Activated CD4-positive, CD25-positive, alpha-beta regulatory T cell treated with anti-CD3 and anti-CD28 coated beads, Interleukin-2, amount 50 U/mL, for 72 hours (primary cell): ENCODE results near the gene LSM10.

ENCODE experiments used
- DNase-seq: peaks from one replicate; pipeline ENCODE4 v3.0.0; 2021

LSM10 gene

GRCh38 chr1:36382231-36382630, 15.5 kb downstream of the LSM10 start:
- no peak for DNase-seq

GRCh38 chr1:36381405-36381804, 16.3 kb downstream of the LSM10 start:
- no peak for DNase-seq

- no peak for DNase-seq
Observed at GRCh38 chr1:36380782-36381181, 16.9 kb downstream of the LSM10 start.

- DNase-seq: no peak
Observed at GRCh38 chr1:36380143-36380619, 17.5 kb downstream of the LSM10 start.

- no peak for DNase-seq
Observed at GRCh38 chr1:36377791-36378492, 19.8 kb downstream of the LSM10 start.

GRCh38 chr1:36372617-36373016, 25.1 kb downstream of the LSM10 start:
- DNase-seq: no peak

- peak; percentile 88 for DNase-seq
Observed at GRCh38 chr1:36369061-36369861, 28.4 kb downstream of the LSM10 start.

- no peak for DNase-seq
Observed at GRCh38 chr1:36367798-36368197, 29.9 kb downstream of the LSM10 start.

GRCh38 chr1:36367066-36367465, 30.6 kb downstream of the LSM10 start:
- no peak for DNase-seq

GRCh38 chr1:36366091-36366661, 31.5 kb downstream of the LSM10 start:
- no peak for DNase-seq

- no peak for DNase-seq
Observed at GRCh38 chr1:36365381-36365780, 32.3 kb downstream of the LSM10 start.

- no peak for DNase-seq
Observed at GRCh38 chr1:36359911-36360550, 37.7 kb downstream of the LSM10 start.

- no peak for DNase-seq
Observed at GRCh38 chr1:36359383-36359782, 38.3 kb downstream of the LSM10 start.

- DNase-seq: no peak
Observed at GRCh38 chr1:36358514-36359084, 39.1 kb downstream of the LSM10 start.

GRCh38 chr1:36355811-36356210, 41.9 kb downstream of the LSM10 start:
- DNase-seq: no peak

GRCh38 chr1:36354486-36354885, 43.2 kb downstream of the LSM10 start:
- no peak for DNase-seq

GRCh38 chr1:36352910-36353878, 44.5 kb downstream of the LSM10 start:
- no peak for DNase-seq

- no peak for DNase-seq
Observed at GRCh38 chr1:36352125-36352909, 45.4 kb downstream of the LSM10 start.

- DNase-seq: no peak
Observed at GRCh38 chr1:36351227-36351977, 46.3 kb downstream of the LSM10 start.

GRCh38 chr1:36350659-36351226, 47.0 kb downstream of the LSM10 start:
- peak; percentile 60 for DNase-seq
